Measurements from ENCODE around the gene NRL.
"Not testable (repeated sequence)": the region's sequence is repeated elsewhere in the genome, so short reads cannot be mapped to it uniquely, and the experiment has no call there.

The NRL gene

DNA sequence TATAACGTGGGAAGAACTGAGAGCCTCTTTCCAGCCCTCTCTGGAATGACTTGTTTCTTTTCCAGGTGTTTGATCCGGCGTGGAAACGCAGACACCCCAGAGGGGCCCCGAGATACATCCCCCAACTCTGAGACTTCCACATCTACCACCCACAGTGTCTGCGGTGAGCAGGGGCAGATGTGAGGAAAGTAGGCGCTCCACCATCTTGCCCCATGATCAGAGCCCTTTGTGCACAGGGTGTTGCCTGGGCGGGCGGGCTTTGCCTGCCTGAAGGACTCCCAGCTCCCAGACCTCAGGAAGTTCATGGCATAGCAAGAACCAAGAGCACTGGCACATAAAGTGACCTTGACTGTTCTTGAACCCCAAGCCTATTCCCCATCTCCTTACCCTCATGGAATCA lies 60.1 kb downstream of the NRL start:
- in situ Hi-C loops (cut with MboI; ENCODE audit: low sequenced_read_pairs): no loop called here

DNA sequence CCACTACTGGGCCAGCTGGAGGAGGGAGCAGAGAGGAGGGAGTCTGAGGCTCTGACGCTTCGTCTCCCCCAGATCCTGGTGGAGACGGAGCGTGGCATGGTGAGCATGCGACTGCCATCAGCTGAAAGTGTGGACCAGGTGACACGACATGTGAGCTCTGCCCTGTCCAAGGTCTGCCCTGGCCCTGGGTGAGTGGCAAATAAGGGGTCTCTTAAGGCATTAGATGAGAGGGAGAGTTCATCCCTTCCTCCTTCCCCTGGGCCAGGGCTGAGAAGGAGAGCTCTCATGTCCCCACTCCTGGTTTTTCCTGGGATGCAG lies 60.5 kb downstream of the NRL start:
- in situ Hi-C loops (cut with MboI; ENCODE audit: low sequenced_read_pairs): no loop called here

DNA sequence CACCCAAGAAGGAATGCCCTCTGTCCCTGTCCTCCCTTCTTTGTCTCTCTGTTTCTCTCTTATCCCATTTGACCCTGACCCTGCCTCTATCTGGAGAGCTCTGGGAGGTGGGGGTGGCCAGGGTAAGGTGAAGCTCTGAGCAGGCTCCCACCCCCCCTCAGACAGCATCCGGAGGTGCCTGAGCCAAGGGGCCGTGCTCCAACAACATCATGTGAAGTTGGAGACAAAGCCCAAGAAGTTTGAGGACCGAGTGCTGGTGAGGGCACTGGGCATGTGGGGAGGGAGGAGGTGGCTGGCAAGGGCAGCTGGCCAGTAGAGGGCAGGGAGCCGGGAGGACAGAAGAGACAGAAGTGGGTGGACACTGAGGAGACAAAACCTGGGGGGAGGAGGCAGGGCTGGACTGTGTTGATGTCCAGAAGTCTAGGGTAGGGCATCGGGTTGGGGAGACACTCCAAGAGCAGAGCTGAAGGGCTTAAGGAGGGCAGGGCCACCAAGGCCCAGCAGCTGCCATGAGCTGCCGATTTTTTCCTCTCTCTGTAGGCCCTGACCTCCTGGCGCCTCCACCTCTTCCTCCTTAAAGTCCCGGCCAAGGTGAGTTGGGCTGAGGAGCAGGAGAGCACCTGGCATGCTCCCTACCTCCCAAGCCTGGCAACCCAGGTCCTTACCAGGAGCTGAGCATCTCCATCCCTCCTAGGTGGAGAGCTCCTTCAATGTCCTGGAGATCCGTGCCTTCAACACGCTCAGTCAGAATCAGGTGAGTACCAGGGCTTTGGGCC lies 61.0 kb downstream of the NRL start:
- in situ Hi-C loops (cut with MboI; ENCODE audit: low sequenced_read_pairs): no loop called here

DNA sequence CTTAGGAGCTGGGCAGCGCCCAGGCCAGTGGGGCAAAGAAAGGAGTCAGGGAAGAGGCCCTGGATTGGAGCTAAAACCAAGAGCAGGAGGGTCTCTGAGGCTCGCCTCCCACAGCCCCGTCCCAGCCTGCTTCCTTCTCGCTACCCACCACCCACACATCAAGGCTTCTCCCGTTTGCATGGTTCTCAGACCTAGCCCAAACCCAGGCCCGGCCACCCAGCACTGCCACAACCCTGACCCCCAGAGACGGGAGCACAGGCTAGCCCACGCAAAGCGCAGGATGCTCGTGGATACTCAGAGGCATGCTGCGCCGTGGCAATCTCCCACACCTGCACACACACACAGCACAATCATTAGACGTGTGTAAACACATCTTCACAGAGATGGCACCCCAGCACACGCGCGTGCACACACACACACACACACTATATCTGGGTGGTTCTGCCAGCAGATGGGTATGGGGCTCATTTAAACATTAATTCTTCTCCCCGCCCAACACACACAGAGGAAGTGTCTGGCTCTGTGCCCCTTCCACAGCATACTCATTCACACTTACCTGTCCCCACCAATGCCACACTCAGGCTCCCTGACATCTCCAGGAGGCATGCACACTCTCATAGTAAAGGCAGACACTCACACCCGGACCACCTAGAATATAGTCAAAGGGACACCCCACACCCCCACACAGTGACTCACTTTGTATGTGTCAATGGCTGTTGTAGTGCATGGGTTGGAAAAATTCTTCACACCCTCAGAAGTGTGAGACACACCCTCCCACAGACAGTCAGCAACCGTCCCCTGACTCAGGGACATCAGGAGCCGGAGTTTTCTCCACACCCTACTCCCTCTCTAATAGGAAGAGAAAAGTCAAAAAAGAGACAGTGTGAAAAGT lies 61.8 kb downstream of the NRL start:
- in situ Hi-C loops (cut with MboI; ENCODE audit: low sequenced_read_pairs): no loop called here

DNA sequence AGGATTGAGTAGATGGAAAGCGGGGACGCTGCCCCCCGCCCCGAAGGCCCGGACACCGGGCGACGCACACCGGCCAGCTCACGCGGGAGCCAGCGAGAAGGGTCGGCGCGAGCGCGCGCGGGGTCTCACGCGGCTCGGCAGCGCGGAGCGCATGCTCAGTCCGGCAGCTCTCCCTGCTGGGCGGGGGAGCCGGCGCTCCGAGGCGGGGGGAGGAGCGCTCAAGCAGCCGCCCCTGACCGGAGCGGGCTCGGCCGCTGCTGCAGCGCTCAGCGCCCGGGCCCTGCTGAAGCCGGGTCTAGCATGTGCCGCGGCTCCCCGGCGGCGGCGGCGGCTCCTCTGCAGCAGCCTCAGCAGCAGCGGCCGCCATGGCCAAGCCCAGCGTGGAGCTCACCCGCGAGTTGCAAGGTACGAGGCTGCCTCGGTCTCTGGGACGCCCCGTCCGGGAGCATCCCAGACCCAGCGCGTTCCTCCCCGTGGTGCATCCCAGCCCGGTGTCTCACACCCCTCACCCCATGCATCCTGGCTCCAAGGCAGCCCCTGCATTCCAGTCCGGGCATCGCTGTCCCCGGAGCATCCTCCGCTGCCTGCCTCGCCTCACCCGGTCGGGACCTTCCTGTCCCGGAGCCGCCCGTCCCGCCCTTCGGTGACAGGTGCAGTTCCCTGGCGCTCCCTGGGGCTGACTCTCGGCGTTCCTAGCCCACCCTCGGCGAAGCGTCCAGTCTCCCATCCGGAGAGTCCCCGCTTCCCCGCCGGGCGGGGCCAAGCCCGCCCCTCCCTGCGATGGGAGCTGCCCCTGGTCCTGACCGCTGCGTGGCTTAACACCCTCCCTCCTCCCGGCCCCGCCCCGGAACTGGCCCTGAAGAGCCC lies 62.7 kb downstream of the NRL start, which contains the start of gene CARMIL3:
TSS of gene CARMIL3 (plus strand) at position 221 of the 867 bp plus-strand sequence. CDS start at position 366, 145 bp downstream.
- in situ Hi-C loops (cut with MboI; ENCODE audit: low sequenced_read_pairs): no loop called here

DNA sequence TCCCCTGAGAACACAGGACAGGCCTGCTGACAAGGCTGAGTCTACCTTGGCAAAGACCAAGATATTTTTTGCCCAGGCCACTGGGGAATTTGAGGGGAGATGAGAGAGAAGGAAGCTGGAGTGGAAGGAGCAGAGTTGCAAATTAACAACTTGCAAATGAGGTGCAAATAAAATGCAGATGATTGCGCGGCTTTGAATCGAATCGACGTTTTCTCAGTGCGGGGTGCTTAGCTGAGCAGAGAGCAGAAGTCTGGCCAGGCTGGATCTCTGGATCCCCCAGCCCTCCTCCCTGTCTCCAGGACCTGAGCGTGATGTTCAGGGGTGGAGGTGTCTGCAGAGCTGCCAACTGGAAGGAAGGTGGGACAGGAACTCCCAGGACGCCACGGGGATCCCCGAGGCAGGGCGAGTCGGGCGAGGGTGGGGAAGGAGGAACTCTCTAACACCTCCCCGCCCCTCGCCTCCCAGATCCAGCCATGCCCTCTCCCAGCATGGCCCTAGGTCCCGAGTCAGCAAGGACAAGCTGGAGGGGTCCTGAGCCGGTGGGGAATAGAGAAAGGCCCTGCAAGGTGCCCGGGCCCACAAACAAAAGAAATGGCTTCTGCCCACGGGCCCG lies 63.5 kb downstream of the NRL start:
- in situ Hi-C loops (cut with MboI; ENCODE audit: low sequenced_read_pairs): no loop called here

DNA sequence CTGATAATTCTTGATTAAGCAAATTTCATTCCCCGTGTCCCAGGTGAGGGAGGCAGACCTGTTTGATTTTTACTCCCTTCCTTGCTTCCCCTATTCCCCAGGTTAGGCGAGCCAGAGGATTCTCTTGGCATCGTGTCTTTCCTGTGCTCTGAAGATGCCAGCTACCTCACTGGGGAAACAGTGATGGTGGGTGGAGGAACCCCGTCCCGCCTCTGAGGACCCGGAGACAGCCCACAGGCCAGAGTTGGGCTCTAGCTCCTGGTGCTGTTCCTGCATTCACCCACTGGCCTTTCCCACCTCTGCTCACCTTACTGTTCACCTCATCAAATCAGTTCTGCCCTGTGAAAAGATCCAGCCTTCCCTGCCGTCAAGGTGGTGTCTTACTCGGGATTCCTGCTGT lies 64.0 kb downstream of the NRL start:
- in situ Hi-C loops (cut with MboI; ENCODE audit: low sequenced_read_pairs): not testable (repeated sequence)

DNA sequence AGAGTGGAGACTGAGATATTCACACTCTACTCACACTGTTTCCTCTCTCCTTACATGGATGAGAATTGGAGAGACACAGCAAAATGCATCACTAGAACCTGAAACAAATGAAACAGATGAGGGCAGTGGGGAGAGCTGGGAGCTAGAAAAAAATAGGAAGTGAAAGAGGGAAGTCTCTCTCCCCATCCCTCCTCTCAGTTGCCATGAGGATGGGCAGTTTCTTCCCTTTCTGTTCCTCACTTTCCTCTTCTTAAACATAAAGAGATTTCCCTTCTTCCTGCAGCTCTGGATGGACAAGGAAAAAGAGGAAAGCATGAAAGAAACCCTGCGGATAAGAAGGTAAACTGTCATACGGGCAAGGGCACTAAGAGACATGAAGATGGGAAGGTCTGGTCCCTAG lies 65.7 kb downstream of the NRL start:
- in situ Hi-C loops (cut with MboI; ENCODE audit: low sequenced_read_pairs): not testable (repeated sequence)

DNA sequence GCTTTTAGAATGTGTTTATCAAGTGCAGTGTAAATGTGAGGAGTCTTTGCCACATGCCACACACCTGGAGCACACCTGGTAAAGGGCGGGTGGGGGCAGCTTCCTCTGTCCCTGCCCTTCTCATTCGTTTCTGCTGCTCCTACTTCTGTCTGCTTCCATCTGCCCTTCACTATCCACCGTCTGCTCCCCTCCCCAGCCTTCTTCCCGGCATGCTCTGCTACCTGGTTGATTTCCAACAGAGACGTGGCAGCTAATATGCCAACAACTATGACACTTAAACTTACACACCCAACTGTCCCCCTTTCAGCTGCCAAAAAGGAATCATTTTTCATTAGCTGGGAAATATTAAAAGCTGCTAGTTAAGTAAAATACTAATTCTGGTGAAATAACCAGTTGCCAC lies 72.0 kb downstream of the NRL start:
- in situ Hi-C loops (cut with MboI; ENCODE audit: low sequenced_read_pairs): no loop called here

DNA sequence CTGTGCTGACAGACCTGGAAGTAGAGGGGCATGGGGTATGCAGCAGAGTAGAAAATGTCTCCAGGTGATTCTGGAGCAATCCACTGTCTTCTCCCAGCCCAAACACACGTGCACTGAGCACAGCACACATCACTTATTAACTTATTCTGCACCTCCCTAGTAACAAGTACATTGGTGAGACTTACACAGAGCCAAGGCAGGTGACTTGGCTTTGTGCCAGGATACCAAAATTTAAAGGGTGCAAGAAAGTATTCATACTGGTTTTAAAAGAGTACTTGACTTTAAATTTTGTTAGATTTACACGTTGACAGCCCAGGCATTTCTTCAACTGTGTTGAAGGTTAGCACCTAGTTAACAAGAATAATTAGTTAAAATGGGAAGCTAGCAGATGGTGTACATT lies 74.1 kb downstream of the NRL start:
- in situ Hi-C loops (cut with MboI; ENCODE audit: low sequenced_read_pairs): no loop called here

DNA sequence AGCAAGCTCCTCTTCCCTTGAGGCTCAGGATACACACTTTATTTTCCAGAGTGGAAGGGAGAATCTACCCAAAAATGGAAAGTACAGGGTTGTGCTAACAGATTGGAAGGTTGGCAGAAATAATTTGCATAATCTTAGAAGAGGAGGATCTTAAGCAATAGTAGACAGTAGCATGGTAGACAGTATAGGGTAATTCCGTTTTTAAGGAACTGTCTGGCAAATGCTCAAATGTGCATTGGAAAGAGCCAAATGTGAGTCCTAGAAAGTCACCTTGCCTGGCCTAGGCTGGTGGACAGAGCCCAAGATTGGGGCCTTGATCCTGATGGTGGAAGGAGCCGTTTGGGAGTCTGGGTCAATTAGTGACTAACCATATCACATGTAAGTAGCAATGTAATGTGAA lies 76.1 kb downstream of the NRL start:
- in situ Hi-C loops (cut with MboI; ENCODE audit: low sequenced_read_pairs): no loop called here

DNA sequence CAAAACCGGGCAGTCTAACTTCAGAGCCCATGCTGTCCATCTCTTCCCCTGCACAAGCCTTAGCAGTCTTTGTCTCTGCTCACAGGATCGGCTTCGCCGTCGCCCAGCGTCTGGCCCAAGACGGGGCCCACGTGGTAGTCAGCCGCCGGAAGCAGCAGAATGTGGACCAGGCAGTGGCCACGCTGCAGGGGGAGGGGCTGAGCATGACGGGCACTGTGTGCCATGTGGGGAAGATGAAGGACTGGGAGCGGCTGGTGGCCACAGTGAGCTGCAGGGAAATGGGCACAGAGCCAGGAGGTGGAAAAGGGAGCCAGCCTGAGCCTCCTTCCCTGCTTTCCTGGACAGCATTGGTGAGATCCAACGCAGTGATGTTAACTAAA lies 77.1 kb downstream of the NRL start:
- in situ Hi-C loops (cut with MboI; ENCODE audit: low sequenced_read_pairs): no loop called here

DNA sequence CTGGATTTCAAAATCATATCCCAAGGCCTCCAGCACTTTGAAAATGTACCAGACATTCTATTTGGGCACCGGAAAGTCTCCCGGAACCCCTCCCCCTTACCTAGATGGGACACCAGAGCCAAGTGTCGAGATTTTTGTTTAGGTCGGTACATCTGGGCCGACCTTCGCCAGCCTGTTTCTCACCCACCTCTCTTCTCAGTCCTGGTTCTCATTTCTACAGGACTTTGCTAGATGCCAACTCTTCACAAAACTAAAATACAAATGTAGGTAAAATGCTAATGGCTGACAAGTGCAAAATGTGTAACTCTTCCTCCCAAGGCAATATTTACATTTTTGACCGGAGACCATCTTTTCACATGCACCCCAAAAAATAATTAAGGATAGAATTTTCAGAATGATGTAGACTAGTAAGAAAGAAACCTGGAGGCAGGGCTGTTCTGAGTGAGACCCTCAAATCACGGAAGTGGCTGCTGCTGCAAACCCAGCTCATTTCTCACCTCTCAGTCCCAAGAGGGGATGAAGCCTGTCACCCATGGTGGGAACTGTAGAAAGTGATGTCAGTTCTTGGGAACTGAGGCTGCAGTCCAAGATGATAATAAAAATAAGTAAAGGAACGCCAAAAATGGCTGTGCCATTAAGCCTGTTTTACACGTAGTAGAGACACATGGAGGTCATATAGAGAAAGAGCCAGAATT lies 77.6 kb downstream of the NRL start:
- in situ Hi-C loops (cut with MboI; ENCODE audit: low sequenced_read_pairs): not testable (repeated sequence)

DNA sequence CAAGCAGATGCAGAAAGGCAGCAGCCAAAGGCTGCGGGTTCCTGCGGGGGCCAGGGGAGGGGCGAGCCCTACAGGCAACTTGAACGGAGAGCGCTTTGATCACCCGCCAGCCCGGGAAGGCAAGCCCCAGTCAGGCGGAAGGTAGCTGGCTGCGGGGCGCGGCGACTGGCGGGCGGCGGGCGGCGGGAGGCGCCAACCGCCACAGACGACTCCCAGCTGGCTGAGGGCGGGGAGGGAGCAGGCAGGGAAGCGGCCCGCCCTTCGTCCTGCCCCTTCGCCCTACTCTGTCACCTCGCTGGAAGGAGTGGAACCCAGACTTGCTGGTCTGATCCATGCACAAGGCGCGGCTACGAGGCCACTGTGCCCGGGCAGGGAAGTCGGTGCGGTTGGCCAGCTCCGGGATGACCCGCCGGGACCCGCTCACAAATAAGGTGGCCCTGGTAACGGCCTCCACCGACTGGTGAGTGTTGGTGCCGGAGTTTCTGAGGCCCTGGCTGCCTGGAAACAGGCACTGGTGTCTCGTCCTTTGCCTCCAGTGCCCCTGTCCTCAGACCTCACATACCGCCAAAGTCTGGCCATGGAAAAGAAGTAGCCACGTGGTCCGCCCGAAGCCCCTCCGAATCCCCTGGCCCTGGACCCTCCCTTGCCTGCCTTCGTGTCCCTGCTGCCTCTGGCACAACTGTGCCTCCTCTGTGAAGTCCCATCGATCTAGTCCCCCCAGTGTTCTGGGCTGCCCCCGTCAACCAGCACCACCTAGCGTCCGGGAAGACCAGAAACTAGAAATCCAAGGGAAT lies 78.4 kb downstream of the NRL start:
- in situ Hi-C loops (cut with MboI; ENCODE audit: low sequenced_read_pairs): no loop called here

DNA sequence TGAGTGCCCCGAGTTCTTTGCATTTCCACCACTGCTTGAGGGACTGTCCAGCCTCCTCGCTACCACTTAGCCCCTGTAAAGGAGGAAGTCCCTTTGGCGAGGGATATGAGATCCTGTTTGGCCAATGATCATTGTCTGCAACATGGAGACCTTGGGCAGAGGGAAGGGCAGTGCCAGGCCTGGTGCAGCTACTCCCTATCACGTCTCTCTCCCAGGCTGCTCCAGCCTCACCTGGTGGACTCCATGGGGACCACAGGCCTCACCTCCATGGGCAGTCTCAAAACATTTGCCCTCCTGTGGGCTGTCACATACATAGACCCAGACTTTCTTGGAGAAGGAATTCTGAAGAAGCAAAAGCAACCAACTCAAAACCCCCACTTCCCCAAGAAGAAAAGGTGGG lies 79.0 kb downstream of the NRL start:
- in situ Hi-C loops (cut with MboI; ENCODE audit: low sequenced_read_pairs): not testable (repeated sequence)

DNA sequence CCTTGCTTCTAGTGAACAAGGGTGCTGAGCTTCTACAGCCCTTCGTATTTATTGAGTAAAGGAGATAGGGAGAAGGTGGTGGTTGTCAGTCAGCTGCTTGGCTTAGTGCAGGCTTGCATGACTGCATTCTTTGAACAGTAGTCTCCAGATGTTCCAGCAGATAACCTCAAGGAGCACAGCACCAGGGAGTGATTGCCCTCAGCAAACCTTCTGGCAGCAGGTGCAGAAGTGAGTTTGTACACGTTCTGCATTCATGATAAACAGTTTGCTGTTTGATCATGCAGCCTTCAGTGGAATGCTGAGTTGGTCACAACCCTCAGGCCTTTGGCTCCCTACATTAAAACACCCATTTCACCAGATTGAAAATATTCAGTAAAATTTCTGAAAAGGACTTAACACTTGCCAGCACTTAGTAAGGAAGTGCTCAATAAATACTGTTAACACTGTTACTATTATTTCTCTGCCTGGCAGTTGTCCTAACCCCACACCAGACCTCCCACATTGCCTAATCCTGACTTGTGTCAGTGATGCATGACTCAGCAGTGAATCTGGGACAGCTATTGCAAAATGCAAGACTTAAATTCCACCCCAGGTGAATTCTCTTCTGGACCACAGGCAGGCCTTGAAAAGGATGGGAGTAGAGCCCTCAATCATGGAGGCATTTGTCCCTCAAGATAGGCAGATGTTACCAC lies 81.9 kb downstream of the NRL start:
- in situ Hi-C loops (cut with MboI; ENCODE audit: low sequenced_read_pairs): no loop called here

DNA sequence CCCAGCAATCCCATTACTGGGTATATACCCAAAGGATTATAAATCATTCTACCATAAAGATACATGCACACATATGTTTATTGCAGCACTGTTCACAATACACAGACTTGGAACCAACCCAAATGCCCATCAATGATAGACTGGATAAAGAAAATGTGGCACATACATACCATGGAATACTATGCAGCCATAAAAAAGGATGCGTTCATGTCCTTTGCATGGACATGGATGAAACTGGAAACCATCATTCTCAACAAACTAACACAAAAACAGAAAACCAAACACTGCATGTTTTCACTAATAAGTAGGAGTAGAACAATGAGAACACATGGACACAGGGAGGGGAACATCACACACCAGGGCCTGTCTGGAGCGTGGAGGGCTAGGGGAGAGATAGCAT lies 83.4 kb downstream of the NRL start:
- in situ Hi-C loops (cut with MboI; ENCODE audit: low sequenced_read_pairs): not testable (repeated sequence)

DNA sequence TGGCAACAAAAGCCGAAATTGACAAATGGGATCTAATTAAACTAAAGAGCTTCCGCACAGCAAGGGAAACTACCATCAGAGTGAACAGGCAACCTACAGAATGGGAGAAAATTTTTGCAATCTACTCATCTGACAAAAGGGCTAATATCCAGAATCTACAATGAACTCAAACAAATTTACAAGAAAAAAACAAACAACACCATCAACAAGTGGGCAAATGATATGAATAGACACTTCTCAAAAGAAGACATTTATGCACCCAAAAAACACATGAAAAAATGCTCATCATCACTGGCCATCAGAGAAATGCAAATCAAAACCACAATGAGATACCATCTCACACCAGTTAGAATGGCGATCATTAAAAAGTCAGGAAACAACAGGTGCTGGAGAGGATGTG lies 85.1 kb downstream of the NRL start:
- in situ Hi-C loops (cut with MboI; ENCODE audit: low sequenced_read_pairs): not testable (repeated sequence)

Measured in HL-60/S4 treated with phorbol 12-myristate 13-acetate at 8.2 ng/mL for 4 days and 3 days (cell line).